ENCODE data around the gene ZNF71.

Gene ZNF71

DNA sequence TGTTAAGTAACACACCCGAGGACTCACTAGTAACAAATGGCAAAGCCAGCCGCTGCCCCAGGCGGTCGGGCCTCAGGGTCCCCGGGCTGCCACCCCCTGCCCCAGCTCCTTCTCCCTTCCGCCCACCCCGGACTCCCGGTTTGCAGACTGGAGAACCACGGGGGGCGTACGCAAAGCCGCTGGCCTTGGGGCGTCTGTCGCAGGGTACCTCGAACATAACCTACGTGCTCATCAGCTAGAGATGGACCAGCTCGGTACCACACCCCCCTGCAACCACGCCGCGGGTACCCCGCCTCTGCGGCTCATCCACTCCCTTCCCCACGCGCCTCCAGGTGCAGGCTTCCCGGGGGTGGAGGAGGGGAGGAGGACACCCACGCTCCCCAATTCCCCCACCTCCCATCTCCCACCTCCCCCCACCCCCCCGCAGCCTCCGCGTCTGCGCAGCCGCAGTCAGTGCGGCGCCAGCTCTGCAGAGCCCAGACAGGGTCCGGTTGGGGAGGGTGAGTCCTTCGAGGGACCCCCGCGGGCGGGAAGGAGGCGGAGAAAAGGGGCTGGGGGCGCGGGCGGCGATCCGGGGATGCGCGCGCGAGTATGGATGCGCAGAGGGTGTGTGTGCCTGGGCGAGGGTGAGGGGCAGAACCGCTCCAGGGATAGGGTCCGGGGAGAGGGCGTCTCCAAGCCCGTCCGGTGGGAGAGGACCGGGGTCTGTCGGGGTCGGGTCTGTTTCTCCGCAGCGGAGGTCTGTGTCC is 47.8 kb downstream of the ZNF71 start, which contains the start of gene SMIM17:
Gene SMIM17 (plus strand): TSS at position 449 of the 749 bp plus-strand sequence. CDS start 2,509 bp downstream, outside the sequence.
- H3K4me3 ChIP-seq (ENCODE audit: low read depth, low read length) = no peak within 1 kb of the TSS
- DNase-seq (ENCODE audit: low read depth) = no peak
- TF ChIP-seq, protein P1, sequence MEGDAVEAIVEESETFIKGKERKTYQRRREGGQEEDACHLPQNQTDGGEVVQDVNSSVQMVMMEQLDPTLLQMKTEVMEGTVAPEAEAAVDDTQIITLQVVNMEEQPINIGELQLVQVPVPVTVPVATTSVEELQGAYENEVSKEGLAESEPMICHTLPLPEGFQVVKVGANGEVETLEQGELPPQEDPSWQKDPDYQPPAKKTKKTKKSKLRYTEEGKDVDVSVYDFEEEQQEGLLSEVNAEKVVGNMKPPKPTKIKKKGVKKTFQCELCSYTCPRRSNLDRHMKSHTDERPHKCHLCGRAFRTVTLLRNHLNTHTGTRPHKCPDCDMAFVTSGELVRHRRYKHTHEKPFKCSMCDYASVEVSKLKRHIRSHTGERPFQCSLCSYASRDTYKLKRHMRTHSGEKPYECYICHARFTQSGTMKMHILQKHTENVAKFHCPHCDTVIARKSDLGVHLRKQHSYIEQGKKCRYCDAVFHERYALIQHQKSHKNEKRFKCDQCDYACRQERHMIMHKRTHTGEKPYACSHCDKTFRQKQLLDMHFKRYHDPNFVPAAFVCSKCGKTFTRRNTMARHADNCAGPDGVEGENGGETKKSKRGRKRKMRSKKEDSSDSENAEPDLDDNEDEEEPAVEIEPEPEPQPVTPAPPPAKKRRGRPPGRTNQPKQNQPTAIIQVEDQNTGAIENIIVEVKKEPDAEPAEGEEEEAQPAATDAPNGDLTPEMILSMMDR (IDR thresholded peaks at IDR 0.05; ENCODE audit: low read depth, low read length, missing control alignments) = no peak

DNA sequence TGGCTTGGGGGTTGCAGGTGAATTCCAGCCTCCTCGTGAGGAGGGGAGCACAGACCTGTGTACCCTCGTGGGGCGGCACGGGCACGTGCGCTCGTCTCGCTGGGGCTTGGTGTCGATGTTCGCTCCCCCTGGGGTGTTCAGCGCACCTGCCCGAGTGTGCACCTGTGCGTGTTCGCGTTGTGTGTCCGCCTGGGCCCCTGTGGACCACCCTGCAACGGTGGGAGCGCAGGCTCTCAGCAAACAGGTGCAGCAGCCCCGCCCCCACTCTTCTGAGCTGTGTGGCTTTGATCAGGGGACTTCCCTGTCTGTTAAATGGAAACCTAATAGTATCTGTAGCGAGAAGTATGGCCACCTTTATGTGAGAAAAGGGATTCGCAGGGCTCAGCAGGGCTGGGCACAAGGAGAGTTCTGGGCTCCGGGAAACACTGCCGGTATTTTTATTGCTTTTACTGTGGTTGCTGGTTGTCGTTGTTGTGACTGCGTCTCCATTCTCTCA is 48.4 kb downstream of the ZNF71 start:
- DNase-seq (ENCODE audit: low read depth) = no peak
- TF ChIP-seq, protein P1 (IDR thresholded peaks at IDR 0.05; ENCODE audit: low read depth, low read length, missing control alignments) = no peak
- H3K4me3 ChIP-seq (ENCODE audit: low read depth, low read length) = no peak overlapping the region

DNA sequence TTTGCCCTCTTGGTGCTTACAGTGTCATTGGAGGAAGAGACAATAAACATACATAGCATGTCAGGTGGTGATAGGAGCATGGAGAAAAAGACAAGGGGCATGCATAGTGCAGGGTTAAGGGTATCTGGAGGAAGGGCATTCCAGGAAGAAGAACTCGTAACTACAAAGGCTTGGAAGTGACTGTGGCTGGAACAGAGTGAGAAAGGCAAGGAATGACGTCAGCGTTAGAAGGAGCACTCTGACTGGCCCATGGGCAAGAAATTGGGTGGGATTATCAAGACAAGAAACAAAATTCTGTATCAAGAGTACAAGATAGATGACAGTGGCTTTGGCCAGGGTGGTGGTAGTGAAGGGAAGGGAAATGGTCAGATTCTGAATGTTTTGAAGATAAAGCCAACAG is 59.0 kb downstream of the ZNF71 start:
- no peak for DNase-seq (ENCODE audit: low read depth)
- no peak overlapping the region for H3K4me3 ChIP-seq (ENCODE audit: low read depth, low read length)

GRCh38 chr19:56660381-56661107 is 65.4 kb downstream of the ZNF71 start:
- no peak for DNase-seq (ENCODE audit: low read depth)
- TF ChIP-seq, protein P1 (IDR thresholded peaks at IDR 0.05; ENCODE audit: low read depth, low read length, missing control alignments) = no peak
- no peak overlapping the region for H3K4me3 ChIP-seq (ENCODE audit: low read depth, low read length)

More for the DNA sequence above, 59.0 kb downstream of the ZNF71 start:
- TF ChIP-seq, protein P1 (IDR thresholded peaks at IDR 0.05; ENCODE audit: low read depth, low read length, missing control alignments) = no peak

- TF ChIP-seq, protein P1 (IDR thresholded peaks at IDR 0.05; ENCODE audit: low read depth, low read length, missing control alignments) = no peak
- no peak overlapping the region for H3K4me3 ChIP-seq (ENCODE audit: low read depth, low read length)
These were observed 66.1 kb downstream of the ZNF71 start for GRCh38 chr19:56661248-56661647.

DNA sequence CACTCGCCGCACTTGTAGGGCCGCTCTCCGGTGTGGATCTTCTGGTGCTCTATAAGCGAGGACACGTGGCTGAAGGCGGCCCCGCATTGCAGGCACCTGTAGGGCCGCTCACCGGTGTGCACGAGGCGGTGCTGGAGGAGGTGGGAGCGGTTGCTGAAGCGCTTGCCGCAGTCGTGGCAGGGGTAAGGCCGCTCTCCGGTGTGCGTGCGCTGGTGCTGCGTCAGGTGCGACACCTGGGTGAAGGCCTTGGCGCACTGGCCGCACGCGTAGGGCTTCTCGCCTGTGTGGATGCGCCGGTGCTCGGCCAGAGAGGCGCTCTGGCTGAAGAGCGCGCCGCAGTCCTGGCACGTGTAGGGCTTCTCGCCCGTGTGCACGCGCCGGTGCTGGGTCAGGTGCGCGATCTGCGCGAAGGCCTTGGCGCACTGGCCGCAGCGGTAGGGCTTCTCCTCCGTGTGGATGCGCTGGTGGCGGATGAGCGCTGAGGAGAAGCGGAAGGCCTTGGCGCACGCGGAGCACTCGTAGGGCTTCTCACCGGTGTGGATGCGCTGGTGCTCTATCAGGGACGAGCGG is 68.9 kb downstream of the ZNF71 start:
- H3K4me3 ChIP-seq (ENCODE audit: low read depth, low read length) = no peak overlapping the region
- TF ChIP-seq, protein P1 (IDR thresholded peaks at IDR 0.05; ENCODE audit: low read depth, low read length, missing control alignments) = no peak
- DNase-seq (ENCODE audit: low read depth) = no peak

More at GRCh38 chr19:56661248-56661647, 66.1 kb downstream of the ZNF71 start:
- DNase-seq (ENCODE audit: low read depth) = no peak

Measured in GM12864 (cell line).